GM18511 (cell line): Measurements from ENCODE around the gene MYO1D.

Experiments
- ATAC-seq: cut with Tn5 transposase; IDR thresholded peaks from one replicate; pipeline ENCODE4 v1.9.1; 2021; ENCODE audit warnings: mild to moderate bottlenecking, moderate library complexity; ENCODE audit not compliant: unreplicated experiment

Gene MYO1D

GRCh38 chr17:32591405-32591804 lies 285.5 kb downstream of the MYO1D start:
- no peak for ATAC-seq

GRCh38 chr17:32590974-32591373 lies 285.9 kb downstream of the MYO1D start:
- ATAC-seq, result no peak

GRCh38 chr17:32588982-32589381 lies 287.9 kb downstream of the MYO1D start:
- ATAC-seq, result no peak

GRCh38 chr17:32588135-32588534 lies 288.8 kb downstream of the MYO1D start:
- ATAC-seq, result no peak

GRCh38 chr17:32586666-32587065 lies 290.3 kb downstream of the MYO1D start:
- no peak for ATAC-seq

GRCh38 chr17:32584792-32585191 lies 292.1 kb downstream of the MYO1D start:
- ATAC-seq, result no peak

GRCh38 chr17:32583053-32583452 lies 293.9 kb downstream of the MYO1D start:
- ATAC-seq, result no peak

- ATAC-seq, result no peak
These were observed 301.1 kb downstream of the MYO1D start for GRCh38 chr17:32575852-32576251.

- ATAC-seq, result no peak
These were observed 306.9 kb downstream of the MYO1D start for GRCh38 chr17:32570081-32570396.

- no peak for ATAC-seq
These were observed 307.5 kb downstream of the MYO1D start for GRCh38 chr17:32569171-32570080.

GRCh38 chr17:32568705-32569104 lies 308.2 kb downstream of the MYO1D start:
- no peak for ATAC-seq

GRCh38 chr17:32567511-32567910 lies 309.4 kb downstream of the MYO1D start:
- no peak for ATAC-seq

- ATAC-seq, result no peak
These were observed 309.8 kb downstream of the MYO1D start for GRCh38 chr17:32567086-32567485.

GRCh38 chr17:32566303-32566702 lies 310.6 kb downstream of the MYO1D start:
- no peak for ATAC-seq

- ATAC-seq, result no peak
These were observed 311.5 kb downstream of the MYO1D start for GRCh38 chr17:32565401-32565800.

- no peak for ATAC-seq
These were observed 312.6 kb downstream of the MYO1D start for GRCh38 chr17:32564325-32564724.

GRCh38 chr17:32563583-32563982 lies 313.3 kb downstream of the MYO1D start:
- no peak for ATAC-seq

- peak; percentile 86 for ATAC-seq
These were observed 317.8 kb downstream of the MYO1D start for GRCh38 chr17:32558997-32559650.

- ATAC-seq, result no peak
These were observed 318.5 kb downstream of the MYO1D start for GRCh38 chr17:32558326-32558955.

- ATAC-seq, result no peak
These were observed 321.2 kb downstream of the MYO1D start for GRCh38 chr17:32555611-32556310.

- no peak for ATAC-seq
These were observed 323.8 kb downstream of the MYO1D start for GRCh38 chr17:32553168-32553567.
